ENCODE results near the gene CSH2. TPM values are rescaled to one million over a fixed set of nuclear protein-coding genes. Genes with fewer than 3 reads are reported as not detected.

Gene CSH2
- total and polyA plus RNA-seq, 2 of the 13 experiments (the other 11 are each of a cell fraction or from before 2014, with no cell fraction given): not detected

DNA sequence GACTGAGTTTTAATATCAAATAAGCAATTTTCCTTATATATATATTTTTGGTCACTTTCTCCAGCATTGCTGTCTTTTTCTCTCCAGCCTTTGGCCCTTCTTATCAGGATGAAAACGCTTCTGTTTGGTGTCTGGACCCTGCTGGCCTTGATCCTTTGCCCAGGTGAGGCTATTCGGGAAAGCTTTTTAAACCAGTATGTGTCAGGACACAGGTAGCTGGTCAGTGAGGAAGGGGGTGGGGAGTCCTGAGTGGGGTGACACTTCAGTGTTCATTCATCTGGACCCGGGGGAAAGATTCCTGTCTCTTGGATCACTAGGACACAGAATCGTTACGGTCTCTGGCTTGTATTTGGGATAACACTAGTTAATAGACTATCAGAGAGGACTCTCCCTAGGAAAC lies 18.8 kb downstream of the CSH2 start (continued):
- TF ChIP-seq, protein P1, sequence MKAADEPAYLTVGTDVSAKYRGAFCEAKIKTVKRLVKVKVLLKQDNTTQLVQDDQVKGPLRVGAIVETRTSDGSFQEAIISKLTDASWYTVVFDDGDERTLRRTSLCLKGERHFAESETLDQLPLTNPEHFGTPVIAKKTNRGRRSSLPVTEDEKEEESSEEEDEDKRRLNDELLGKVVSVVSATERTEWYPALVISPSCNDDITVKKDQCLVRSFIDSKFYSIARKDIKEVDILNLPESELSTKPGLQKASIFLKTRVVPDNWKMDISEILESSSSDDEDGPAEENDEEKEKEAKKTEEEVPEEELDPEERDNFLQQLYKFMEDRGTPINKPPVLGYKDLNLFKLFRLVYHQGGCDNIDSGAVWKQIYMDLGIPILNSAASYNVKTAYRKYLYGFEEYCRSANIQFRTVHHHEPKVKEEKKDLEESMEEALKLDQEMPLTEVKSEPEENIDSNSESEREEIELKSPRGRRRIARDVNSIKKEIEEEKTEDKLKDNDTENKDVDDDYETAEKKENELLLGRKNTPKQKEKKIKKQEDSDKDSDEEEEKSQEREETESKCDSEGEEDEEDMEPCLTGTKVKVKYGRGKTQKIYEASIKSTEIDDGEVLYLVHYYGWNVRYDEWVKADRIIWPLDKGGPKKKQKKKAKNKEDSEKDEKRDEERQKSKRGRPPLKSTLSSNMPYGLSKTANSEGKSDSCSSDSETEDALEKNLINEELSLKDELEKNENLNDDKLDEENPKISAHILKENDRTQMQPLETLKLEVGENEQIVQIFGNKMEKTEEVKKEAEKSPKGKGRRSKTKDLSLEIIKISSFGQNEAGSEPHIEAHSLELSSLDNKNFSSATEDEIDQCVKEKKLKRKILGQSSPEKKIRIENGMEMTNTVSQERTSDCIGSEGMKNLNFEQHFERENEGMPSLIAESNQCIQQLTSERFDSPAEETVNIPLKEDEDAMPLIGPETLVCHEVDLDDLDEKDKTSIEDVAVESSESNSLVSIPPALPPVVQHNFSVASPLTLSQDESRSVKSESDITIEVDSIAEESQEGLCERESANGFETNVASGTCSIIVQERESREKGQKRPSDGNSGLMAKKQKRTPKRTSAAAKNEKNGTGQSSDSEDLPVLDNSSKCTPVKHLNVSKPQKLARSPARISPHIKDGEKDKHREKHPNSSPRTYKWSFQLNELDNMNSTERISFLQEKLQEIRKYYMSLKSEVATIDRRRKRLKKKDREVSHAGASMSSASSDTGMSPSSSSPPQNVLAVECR (CRISPR knock-in tag; IDR thresholded peaks at IDR 0.05; ENCODE audit: borderline replicate concordance): peak; percentile 48; the same call in 1 of the 2 replicates
- TF ChIP-seq PPARG (CRISPR knock-in tag; conservative IDR thresholded peaks at IDR 0.05) (peak; percentile 39; the same call in 1 of the 2 replicates), ZBTB21 (CRISPR knock-in tag; IDR thresholded peaks at IDR 0.05) (no peak), RARG (CRISPR knock-in tag; IDR thresholded peaks at IDR 0.05; ENCODE audit: low read depth) (no peak), TARDBP (CRISPR knock-in tag; IDR thresholded peaks at IDR 0.05) (0 out of 2 replicates have a peak, but pooled peaks have one; percentile 18), PITX1 (CRISPR knock-in tag; IDR thresholded peaks at IDR 0.05) (no peak), ZNF333 (CRISPR knock-in tag; IDR thresholded peaks at IDR 0.05; ENCODE audit: borderline replicate concordance) (no peak), KLF11 (CRISPR knock-in tag; IDR thresholded peaks at IDR 0.05) (0 out of 2 replicates have a peak, but pooled peaks have one; percentile 42)
- TF ChIP-seq, protein P2, sequence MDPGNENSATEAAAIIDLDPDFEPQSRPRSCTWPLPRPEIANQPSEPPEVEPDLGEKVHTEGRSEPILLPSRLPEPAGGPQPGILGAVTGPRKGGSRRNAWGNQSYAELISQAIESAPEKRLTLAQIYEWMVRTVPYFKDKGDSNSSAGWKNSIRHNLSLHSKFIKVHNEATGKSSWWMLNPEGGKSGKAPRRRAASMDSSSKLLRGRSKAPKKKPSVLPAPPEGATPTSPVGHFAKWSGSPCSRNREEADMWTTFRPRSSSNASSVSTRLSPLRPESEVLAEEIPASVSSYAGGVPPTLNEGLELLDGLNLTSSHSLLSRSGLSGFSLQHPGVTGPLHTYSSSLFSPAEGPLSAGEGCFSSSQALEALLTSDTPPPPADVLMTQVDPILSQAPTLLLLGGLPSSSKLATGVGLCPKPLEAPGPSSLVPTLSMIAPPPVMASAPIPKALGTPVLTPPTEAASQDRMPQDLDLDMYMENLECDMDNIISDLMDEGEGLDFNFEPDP (CRISPR knock-in tag; conservative IDR thresholded peaks at IDR 0.05): no peak
- TF ChIP-seq, protein P3, sequence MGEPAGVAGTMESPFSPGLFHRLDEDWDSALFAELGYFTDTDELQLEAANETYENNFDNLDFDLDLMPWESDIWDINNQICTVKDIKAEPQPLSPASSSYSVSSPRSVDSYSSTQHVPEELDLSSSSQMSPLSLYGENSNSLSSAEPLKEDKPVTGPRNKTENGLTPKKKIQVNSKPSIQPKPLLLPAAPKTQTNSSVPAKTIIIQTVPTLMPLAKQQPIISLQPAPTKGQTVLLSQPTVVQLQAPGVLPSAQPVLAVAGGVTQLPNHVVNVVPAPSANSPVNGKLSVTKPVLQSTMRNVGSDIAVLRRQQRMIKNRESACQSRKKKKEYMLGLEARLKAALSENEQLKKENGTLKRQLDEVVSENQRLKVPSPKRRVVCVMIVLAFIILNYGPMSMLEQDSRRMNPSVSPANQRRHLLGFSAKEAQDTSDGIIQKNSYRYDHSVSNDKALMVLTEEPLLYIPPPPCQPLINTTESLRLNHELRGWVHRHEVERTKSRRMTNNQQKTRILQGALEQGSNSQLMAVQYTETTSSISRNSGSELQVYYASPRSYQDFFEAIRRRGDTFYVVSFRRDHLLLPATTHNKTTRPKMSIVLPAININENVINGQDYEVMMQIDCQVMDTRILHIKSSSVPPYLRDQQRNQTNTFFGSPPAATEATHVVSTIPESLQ (CRISPR knock-in tag; conservative IDR thresholded peaks at IDR 0.05): 0 out of 2 replicates have a peak, but pooled peaks have one; percentile 57
